ENCODE data around the gene FCN2. TPM values are rescaled to one million over a fixed set of nuclear protein-coding genes. Genes with fewer than 3 reads are reported as not detected.
A peak's percentile ranks its signal among the peaks of the same experiment; 100 is the strongest.

The FCN2 gene
- total RNA-seq, 4 donors from 2014 or later = not detected

GRCh38 chr9:134918646-134919045 is 38.0 kb downstream of the FCN2 start:
- Histone ChIP-seq H3K27me3 (no peaks in the 10 kb centered on the region), H3K4me1 (no peaks in the 10 kb centered on the region), H3K27ac (no peak overlapping the region), H3K4me3 (no peak overlapping the region), H3K9me3 (no peaks in the 10 kb centered on the region), H3K36me3 (no peaks in the 10 kb centered on the region)
- peak in 1 of 3 donors; percentile 18 for DNase-seq
- TF ChIP-seq POLR2A (IDR thresholded peaks at IDR 0.05) (no peak), CTCF (IDR thresholded peaks at IDR 0.05) (no peak)

GRCh38 chr9:134919303-134919702 is 38.7 kb downstream of the FCN2 start:
- H3K27me3 ChIP-seq = no peaks in the 10 kb centered on the region
- H3K9me3 ChIP-seq = no peaks in the 10 kb centered on the region
- DNase-seq = peak in 1 of 3 donors; percentile 3
- no peaks in the 10 kb centered on the region for H3K4me1 ChIP-seq
- TF ChIP-seq CTCF (IDR thresholded peaks at IDR 0.05) = no peak
- TF ChIP-seq POLR2A (IDR thresholded peaks at IDR 0.05) = no peak
- H3K36me3 ChIP-seq = no peaks in the 10 kb centered on the region
- no peak overlapping the region for H3K4me3 ChIP-seq
- H3K27ac ChIP-seq = no peak overlapping the region

GRCh38 chr9:134922066-134922931 is 41.7 kb downstream of the FCN2 start:
- Histone ChIP-seq H3K36me3 (no peaks in the 10 kb centered on the region), H3K27me3 (no peaks in the 10 kb centered on the region), H3K9me3 (no peaks in the 10 kb centered on the region), H3K4me3 (no peak overlapping the region), H3K27ac (no peak overlapping the region), H3K4me1 (no peaks in the 10 kb centered on the region)
- peak in 1 of 3 donors; percentile 46 for DNase-seq
- TF ChIP-seq POLR2A (IDR thresholded peaks at IDR 0.05) (no peak), CTCF (IDR thresholded peaks at IDR 0.05) (no peak)

GRCh38 chr9:134922932-134923240 is 42.3 kb downstream of the FCN2 start:
- peak in 1 of 3 donors; percentile 31 for DNase-seq
- TF ChIP-seq CTCF (IDR thresholded peaks at IDR 0.05) (no peak), POLR2A (IDR thresholded peaks at IDR 0.05) (no peak)
- Histone ChIP-seq H3K27me3 (no peaks in the 10 kb centered on the region), H3K27ac (no peak overlapping the region), H3K9me3 (no peaks in the 10 kb centered on the region), H3K4me1 (no peaks in the 10 kb centered on the region), H3K4me3 (no peak overlapping the region), H3K36me3 (no peaks in the 10 kb centered on the region)

- H3K36me3 ChIP-seq = no peaks in the 10 kb centered on the region
- DNase-seq = peak in 1 of 3 donors; percentile 5
- no peak overlapping the region for H3K27ac ChIP-seq
- no peaks in the 10 kb centered on the region for H3K9me3 ChIP-seq
- no peaks in the 10 kb centered on the region for H3K4me1 ChIP-seq
- no peaks in the 10 kb centered on the region for H3K27me3 ChIP-seq
- TF ChIP-seq CTCF (IDR thresholded peaks at IDR 0.05) (no peak), POLR2A (IDR thresholded peaks at IDR 0.05) (no peak)
- no peak overlapping the region for H3K4me3 ChIP-seq
These were observed 42.9 kb downstream of the FCN2 start for GRCh38 chr9:134923466-134923865.

Data from Peyer's patch (tissue), 4 donors.